HFFc6 (cell line): Measurements from ENCODE around the gene DNAJC5. TPM values are rescaled to one million over a fixed set of nuclear protein-coding genes. Genes with fewer than 3 reads are reported as not detected.
"Not testable (repeated sequence)": the region's sequence is repeated elsewhere in the genome, so short reads cannot be mapped to it uniquely, and the experiment has no call there.

Experiments used
- DNase-seq: peaks from one replicate; pipeline ENCODE4 v3.0.0-alpha.2; 2018
- H3K27ac Mint-ChIP-seq: 2 replicates; pipeline ENCODE4 v1.8.0; 2020; ENCODE audit warnings: mild to moderate bottlenecking, mixed read lengths
- H3K27me3 Mint-ChIP-seq: 2 replicates; pipeline ENCODE4 v1.8.0; 2021; ENCODE audit warnings: mild to moderate bottlenecking, moderate library complexity, mixed read lengths; ENCODE audit not compliant: insufficient read depth
- H3K36me3 Mint-ChIP-seq: 2 replicates; pipeline ENCODE4 v1.8.0; 2021; ENCODE audit warnings: low read depth, mixed read lengths
- H3K4me1 Mint-ChIP-seq: 2 replicates; pipeline ENCODE4 v1.8.0; 2020; ENCODE audit warnings: low read depth, mixed read lengths
- H3K4me3 Mint-ChIP-seq: 2 replicates; pipeline ENCODE4 v1.8.0; 2020; ENCODE audit warnings: mild to moderate bottlenecking, moderate library complexity, mixed read lengths
- H3K9me3 Mint-ChIP-seq: 2 replicates; pipeline ENCODE4 v1.8.0; 2020; ENCODE audit warnings: mild to moderate bottlenecking, mixed read lengths
- CTCF ChIP-seq: fragments of 200-600 bp; sonication (generic); IDR thresholded peaks from 2 replicates; pipeline ENCODE4 v1.5.0; 2021; ENCODE audit warnings: antibody characterized with exemption, mild to moderate bottlenecking
- total RNA-seq, 6 experiments: library from RNA; stranded (reverse); fragmentation: NEBNext Ultra II Directional; extraction: Animal tissue kit (Norgen Biotek cat#: 25700); gene quantifications; 2 replicates in 1 of 6; 3 replicates in 5 of 6; pipeline ENCODE4 v1.2.3, GENCODE V29; 2021

Gene DNAJC5
- total RNA-seq, 6 experiments from 2014 or later = 52.0 to 65.8 (median 56.2) TPM

GRCh38 chr20:63848003-63848911 lies 46.7 kb upstream of the DNAJC5 start:
- no peaks in the 10 kb centered on the region for H3K36me3 Mint-ChIP-seq
- no peak overlapping the region for H3K4me3 Mint-ChIP-seq
- no peak overlapping the region for H3K27ac Mint-ChIP-seq
- DNase-seq = no peak
- H3K27me3 Mint-ChIP-seq = peaks cover 13% of the 10 kb centered on the region
- H3K9me3 Mint-ChIP-seq = no peaks in the 10 kb centered on the region
- no peak for TF ChIP-seq CTCF
- H3K4me1 Mint-ChIP-seq = no peaks in the 10 kb centered on the region

- no peaks in the 10 kb centered on the region for H3K9me3 Mint-ChIP-seq
- no peaks in the 10 kb centered on the region for H3K36me3 Mint-ChIP-seq
- TF ChIP-seq CTCF = no peak
- no peak overlapping the region for H3K27ac Mint-ChIP-seq
- no peak for DNase-seq
- H3K4me3 Mint-ChIP-seq = no peak overlapping the region
- peaks cover 10% of the 10 kb centered on the region for H3K27me3 Mint-ChIP-seq
- H3K4me1 Mint-ChIP-seq = no peaks in the 10 kb centered on the region
Observed at GRCh38 chr20:63850689-63851547, 44.0 kb upstream of the DNAJC5 start.

- peaks cover 15% of the 10 kb centered on the region for H3K27me3 Mint-ChIP-seq
- DNase-seq, H3K4me3 Mint-ChIP-seq, H3K36me3 Mint-ChIP-seq, H3K9me3 Mint-ChIP-seq, H3K27ac Mint-ChIP-seq, H3K4me1 Mint-ChIP-seq: not testable (repeated sequence)
Observed at GRCh38 chr20:63851548-63851943, 43.4 kb upstream of the DNAJC5 start.

GRCh38 chr20:63853733-63854068 lies 41.2 kb upstream of the DNAJC5 start:
- not testable (repeated sequence) for DNase-seq, H3K27ac Mint-ChIP-seq, H3K36me3 Mint-ChIP-seq

DNA sequence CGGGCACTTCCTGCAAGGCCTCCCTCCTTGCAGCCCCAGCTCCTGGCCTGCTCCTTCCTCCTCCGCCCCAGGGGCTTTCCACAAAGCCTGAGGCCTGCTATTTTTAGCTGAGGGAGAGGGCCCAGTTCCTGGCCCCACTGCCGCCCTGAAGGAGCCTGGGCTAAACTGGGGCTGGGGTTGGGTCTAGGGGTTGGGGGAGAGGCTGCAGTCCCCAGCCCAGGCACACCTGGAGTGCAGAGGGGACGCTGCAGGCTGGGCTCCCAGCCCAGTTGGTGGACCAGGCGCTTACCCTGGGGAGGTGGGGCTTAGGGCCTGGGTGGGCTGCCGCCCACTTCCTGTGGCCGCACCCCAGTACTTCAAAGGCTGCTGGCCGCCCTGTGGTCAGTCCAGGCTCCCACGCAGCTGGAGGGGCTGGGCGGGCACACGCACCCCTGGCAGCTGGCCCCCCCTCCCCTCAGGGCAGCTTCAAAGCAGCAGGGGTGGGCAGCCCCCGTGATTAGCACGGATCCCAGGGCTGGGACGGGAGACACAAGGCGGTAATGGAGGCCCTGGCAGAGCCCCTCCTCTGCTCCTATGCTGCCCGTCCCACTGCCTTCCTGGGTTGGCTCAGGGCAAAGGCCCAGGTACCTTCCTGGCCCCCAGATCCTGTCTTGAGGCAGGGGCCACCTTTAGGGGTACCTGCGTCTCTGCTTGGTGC lies 40.7 kb upstream of the DNAJC5 start:
- no peak overlapping the region for H3K27ac Mint-ChIP-seq
- no peak overlapping the region for H3K4me3 Mint-ChIP-seq
- TF ChIP-seq CTCF = no peak
- no peak for DNase-seq
- H3K36me3 Mint-ChIP-seq = no peaks in the 10 kb centered on the region
- peaks cover 17% of the 10 kb centered on the region for H3K27me3 Mint-ChIP-seq
- peaks cover 12% of the 10 kb centered on the region for H3K4me1 Mint-ChIP-seq
- H3K9me3 Mint-ChIP-seq = no peaks in the 10 kb centered on the region

More at GRCh38 chr20:63853733-63854068, 41.2 kb upstream of the DNAJC5 start:
- H3K9me3 Mint-ChIP-seq, H3K4me1 Mint-ChIP-seq, H3K4me3 Mint-ChIP-seq: not testable (repeated sequence)
- peaks cover 18% of the 10 kb centered on the region for H3K27me3 Mint-ChIP-seq

- no peaks in the 10 kb centered on the region for H3K36me3 Mint-ChIP-seq
- peaks cover 14% of the 10 kb centered on the region for H3K27me3 Mint-ChIP-seq
- no peaks in the 10 kb centered on the region for H3K9me3 Mint-ChIP-seq
- DNase-seq = no peak
- H3K4me1 Mint-ChIP-seq = peaks cover 12% of the 10 kb centered on the region
- TF ChIP-seq CTCF = no peak
- no peak overlapping the region for H3K27ac Mint-ChIP-seq
- no peak overlapping the region for H3K4me3 Mint-ChIP-seq
Observed at GRCh38 chr20:63854766-63855362, 40.1 kb upstream of the DNAJC5 start.
